HG03558 (cell line): ENCODE results near the gene PABPC1L2B.
"Not testable (repeated sequence)": the region's sequence is repeated elsewhere in the genome, so short reads cannot be mapped to it uniquely, and the experiment has no call there.

Experiments used
- ATAC-seq: cut with Tn5 transposase; IDR thresholded peaks from one replicate; pipeline ENCODE4 v1.9.1; 2021; ENCODE audit warnings: moderate number of reproducible peaks; ENCODE audit not compliant: unreplicated experiment; ENCODE audit errors: extremely low read depth

The PABPC1L2B gene

GRCh38 chrX:73002733-73003132, at the start of gene PABPC1L2B:
Gene PABPC1L2B, plus strand, starts transcription at chrX:73002939. Its CDS starts 704 bp downstream, at chrX:73003643.
- not testable (repeated sequence) for ATAC-seq

- ATAC-seq, result not testable (repeated sequence)
Observed at GRCh38 chrX:72959971-72960370, 42.8 kb upstream of the PABPC1L2B start.

- ATAC-seq, result not testable (repeated sequence)
Observed at GRCh38 chrX:72971859-72972258, 30.9 kb upstream of the PABPC1L2B start.

- not testable (repeated sequence) for ATAC-seq
Observed at GRCh38 chrX:72974885-72975284, 27.9 kb upstream of the PABPC1L2B start.

GRCh38 chrX:72980894-72981469, 21.8 kb upstream of the PABPC1L2B start:
- ATAC-seq, result not testable (repeated sequence)

- not testable (repeated sequence) for ATAC-seq
Observed at GRCh38 chrX:73004032-73004431, 1.3 kb downstream of the PABPC1L2B start.

GRCh38 chrX:73021361-73022092, 18.8 kb downstream of the PABPC1L2B start:
- ATAC-seq, result no peak

- ATAC-seq, result not testable (repeated sequence)
Observed at GRCh38 chrX:73022093-73022445, 19.3 kb downstream of the PABPC1L2B start.

- ATAC-seq, result no peak
Observed at GRCh38 chrX:73028876-73029275, 26.1 kb downstream of the PABPC1L2B start.
